OCI-LY7 (cell line): Measurements from ENCODE around the gene PYHIN1.

Source experiments
- CTCF ChIP-seq: fragments of 200-600 bp; sonication (generic); conservative IDR thresholded peaks from 2 replicates; pipeline ENCODE4 v1.5.1; 2014; ENCODE audit warnings: mild to moderate bottlenecking, antibody characterized with exemption, low read length, moderate library complexity, mixed read lengths
- EZH2phosphoT487 ChIP-seq: fragments of 200-600 bp; sonication (generic); IDR thresholded peaks from 2 replicates; pipeline ENCODE4 v1.6.1; 2018; ENCODE audit warnings: low read depth, borderline replicate concordance, mild to moderate bottlenecking, mixed run types, antibody characterized with exemption, low read length, moderate library complexity, mixed read lengths

DNA sequence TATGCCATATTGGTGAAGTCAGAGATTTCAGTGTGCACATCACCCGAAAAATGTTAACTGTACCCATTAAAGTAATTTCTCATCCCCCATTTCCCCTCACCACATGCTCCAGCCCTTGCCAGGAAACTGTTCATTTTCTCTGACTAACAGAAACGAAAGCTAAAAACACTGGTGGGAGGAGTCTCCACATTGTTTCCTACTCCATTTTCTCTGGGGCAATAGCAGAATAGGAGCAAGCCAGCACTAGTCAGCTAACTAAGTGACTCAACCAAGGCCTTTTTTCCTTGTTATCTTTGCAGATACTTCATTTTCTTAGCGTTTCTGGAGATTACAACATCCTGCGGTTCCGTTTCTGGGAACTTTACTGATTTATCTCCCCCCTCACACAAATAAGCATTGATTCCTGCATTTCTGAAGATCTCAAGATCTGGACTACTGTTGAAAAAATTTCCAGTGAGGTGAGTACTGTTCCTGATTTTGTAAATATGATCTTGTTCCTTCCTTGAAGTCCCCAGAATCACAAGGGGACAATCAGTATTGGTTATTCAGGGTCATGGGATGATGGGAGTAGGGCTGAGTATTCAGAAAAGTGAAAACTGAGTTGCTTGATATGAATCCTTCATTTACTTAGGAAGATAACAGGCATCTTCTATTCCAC, 78.5 kb downstream of the PYHIN1 start, which contains the start of gene IFI16:
- no peak for TF ChIP-seq CTCF
- no peak for TF ChIP-seq EZH2phosphoT487
